ENCODE data around the gene SLC17A9.

The SLC17A9 gene

GRCh38 chr20:62985444-62985778 is 32.9 kb downstream of the SLC17A9 start:
- DNase-seq = no peak

- DNase-seq = no peak
Observed at GRCh38 chr20:62986257-62986800, 33.8 kb downstream of the SLC17A9 start.

GRCh38 chr20:62987114-62987513 is 34.6 kb downstream of the SLC17A9 start:
- no peak for DNase-seq

- peak; percentile 9 for DNase-seq
Observed at GRCh38 chr20:62989201-62989601, 36.7 kb downstream of the SLC17A9 start.

GRCh38 chr20:62990306-62990825 is 37.9 kb downstream of the SLC17A9 start:
- no peak for DNase-seq

- no peak for DNase-seq
Observed at GRCh38 chr20:62991196-62991807, 38.8 kb downstream of the SLC17A9 start.

- DNase-seq = no peak
Observed at GRCh38 chr20:62991863-62992262, 39.4 kb downstream of the SLC17A9 start.

- DNase-seq = no peak
Observed at GRCh38 chr20:62993856-62994494, 41.5 kb downstream of the SLC17A9 start.

- no peak for DNase-seq
Observed at GRCh38 chr20:62994869-62995281, 42.4 kb downstream of the SLC17A9 start.

- no peak for DNase-seq
Observed at GRCh38 chr20:62995481-62995880, 43.0 kb downstream of the SLC17A9 start.

- no peak for DNase-seq
Observed at GRCh38 chr20:62995898-62996595, 43.5 kb downstream of the SLC17A9 start.

GRCh38 chr20:62996596-62996982 is 44.1 kb downstream of the SLC17A9 start:
- DNase-seq = no peak

- DNase-seq = no peak
Observed at GRCh38 chr20:62997417-62998035, 45.0 kb downstream of the SLC17A9 start.

- DNase-seq = no peak
Observed at GRCh38 chr20:62998449-62998848, 45.9 kb downstream of the SLC17A9 start.

GRCh38 chr20:62999580-62999979 is 47.1 kb downstream of the SLC17A9 start:
- DNase-seq = no peak

GRCh38 chr20:63000036-63000435 is 47.5 kb downstream of the SLC17A9 start:
- DNase-seq = no peak

GRCh38 chr20:63000958-63001357 is 48.4 kb downstream of the SLC17A9 start:
- DNase-seq = no peak

- DNase-seq = no peak
Observed at GRCh38 chr20:63002511-63002910, 50.0 kb downstream of the SLC17A9 start.

- no peak for DNase-seq
Observed at GRCh38 chr20:63003546-63003945, 51.0 kb downstream of the SLC17A9 start.

GRCh38 chr20:63004607-63005364 is 52.3 kb downstream of the SLC17A9 start:
- no peak for DNase-seq

GRCh38 chr20:63005365-63005861 is 52.9 kb downstream of the SLC17A9 start:
- DNase-seq = no peak

GRCh38 chr20:63005862-63006539 is 53.5 kb downstream of the SLC17A9 start:
- DNase-seq = peak; percentile 21
